Fibroblast of lung (primary cell): ENCODE results near the gene AKAP6.

Experiments
- EZH2 ChIP-seq: IDR thresholded peaks from 2 replicates; pipeline ENCODE4 v1.5.1; 2012; ENCODE audit warnings: low read length, control low read depth, mild to moderate bottlenecking; ENCODE audit errors: missing control alignments
- TF ChIP-seq, protein P1 (sequence below), 2 donors: IDR thresholded peaks in 1 of 2; conservative IDR thresholded peaks in 1 of 2; 1 replicate in 1 of 2; 2 replicates in 1 of 2; pipeline ENCODE4 v1.5.1; 2011 to 2012; ENCODE audit warnings: low read length in 2 of 2, control low read depth in 1 of 2, inconsistent platforms in 1 of 2, low read depth in 1 of 2, mild to moderate bottlenecking in 1 of 2

DNA sequence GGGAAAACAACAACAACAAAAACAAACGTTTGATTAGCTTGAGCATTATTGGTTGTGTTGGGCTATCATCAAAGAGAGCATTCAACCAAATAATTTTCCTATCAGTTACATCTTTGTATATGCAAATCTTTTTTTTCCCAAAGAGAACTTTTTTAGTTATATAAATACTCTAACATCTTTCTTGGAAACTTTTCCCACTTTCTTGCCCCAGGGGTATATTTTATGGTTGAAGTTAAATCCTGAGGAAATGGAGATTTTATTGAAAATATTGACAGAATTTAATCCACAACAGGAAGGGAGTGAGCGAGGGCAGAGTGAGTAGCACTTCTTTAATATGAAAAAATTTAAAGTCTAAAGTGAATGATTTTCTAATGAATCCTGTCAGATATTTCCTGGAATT, 488.7 kb downstream of the AKAP6 start:
- TF ChIP-seq, protein P1, sequence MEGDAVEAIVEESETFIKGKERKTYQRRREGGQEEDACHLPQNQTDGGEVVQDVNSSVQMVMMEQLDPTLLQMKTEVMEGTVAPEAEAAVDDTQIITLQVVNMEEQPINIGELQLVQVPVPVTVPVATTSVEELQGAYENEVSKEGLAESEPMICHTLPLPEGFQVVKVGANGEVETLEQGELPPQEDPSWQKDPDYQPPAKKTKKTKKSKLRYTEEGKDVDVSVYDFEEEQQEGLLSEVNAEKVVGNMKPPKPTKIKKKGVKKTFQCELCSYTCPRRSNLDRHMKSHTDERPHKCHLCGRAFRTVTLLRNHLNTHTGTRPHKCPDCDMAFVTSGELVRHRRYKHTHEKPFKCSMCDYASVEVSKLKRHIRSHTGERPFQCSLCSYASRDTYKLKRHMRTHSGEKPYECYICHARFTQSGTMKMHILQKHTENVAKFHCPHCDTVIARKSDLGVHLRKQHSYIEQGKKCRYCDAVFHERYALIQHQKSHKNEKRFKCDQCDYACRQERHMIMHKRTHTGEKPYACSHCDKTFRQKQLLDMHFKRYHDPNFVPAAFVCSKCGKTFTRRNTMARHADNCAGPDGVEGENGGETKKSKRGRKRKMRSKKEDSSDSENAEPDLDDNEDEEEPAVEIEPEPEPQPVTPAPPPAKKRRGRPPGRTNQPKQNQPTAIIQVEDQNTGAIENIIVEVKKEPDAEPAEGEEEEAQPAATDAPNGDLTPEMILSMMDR (conservative IDR thresholded peaks at IDR 0.05 in 1 of 2, IDR thresholded peaks at IDR 0.05 in 1 of 2; ENCODE audit: low read depth in 1 of 2, low read length in 2 of 2): no peak
- no peak for TF ChIP-seq EZH2
